ENCODE results near the gene EVC. TPM values are rescaled to one million over a fixed set of nuclear protein-coding genes. Genes with fewer than 3 reads are reported as not detected.
A peak's percentile ranks its signal among the peaks of the same experiment; 100 is the strongest.

The EVC gene
- total RNA-seq, 1 experiment from 2014 or later, result 29.0 TPM

GRCh38 chr4:5812506-5813229 lies 101.7 kb downstream of the EVC start:
- H3K4me1 Mint-ChIP-seq (ENCODE audit: insufficient read depth, unreplicated experiment), result no peaks in the 10 kb centered on the region
- BruUV-seq (replicated peaks), result no TSS peak
- H3K4me3 Mint-ChIP-seq (ENCODE audit: unreplicated experiment), result no peak overlapping the region
- DNase-seq (ENCODE audit: unreplicated experiment), result peak; percentile 83
- H3K27ac Mint-ChIP-seq (ENCODE audit: low read depth, unreplicated experiment), result no peak overlapping the region
- H3K27me3 Mint-ChIP-seq (ENCODE audit: insufficient read depth, unreplicated experiment), result no peaks in the 10 kb centered on the region
- peaks cover 59% of the 10 kb centered on the region for H3K36me3 Mint-ChIP-seq (ENCODE audit: insufficient read depth, unreplicated experiment)
- TF ChIP-seq CTCF (IDR thresholded peaks at IDR 0.05; ENCODE audit: unreplicated experiment), result peak; percentile 76
- intact Hi-C loops (cut with micrococcal nuclease), result loop anchor here (1.0 kb wide), 2 partner anchors 412 to 762 kb away; no protein-coding TSS in a partner anchor
- ChIA-PET CTCF (interaction anchor here (0.6 to 2.4 kb wide), 21 partner anchors 9 to 1248 kb away, joined by 3 to 24 read pairs (median 4); no protein-coding TSS in a partner anchor), POLR2A (interaction anchor here (0.7 kb wide), 1 partner anchor 8 kb away, joined by 3 read pairs; no protein-coding TSS in a partner anchor)
- no peaks in the 10 kb centered on the region for H3K9me3 Mint-ChIP-seq (ENCODE audit: unreplicated experiment)

GRCh38 chr4:5813882-5814255 lies 102.9 kb downstream of the EVC start:
- intact Hi-C loops (cut with micrococcal nuclease), result loop anchor here (1.0 kb wide), 2 partner anchors 414 to 764 kb away; no protein-coding TSS in a partner anchor
- no peak overlapping the region for H3K4me3 Mint-ChIP-seq (ENCODE audit: unreplicated experiment)
- no peak overlapping the region for H3K27ac Mint-ChIP-seq (ENCODE audit: low read depth, unreplicated experiment)
- TF ChIP-seq CTCF (IDR thresholded peaks at IDR 0.05; ENCODE audit: unreplicated experiment), result no peak
- no peak for DNase-seq (ENCODE audit: unreplicated experiment)
- no peaks in the 10 kb centered on the region for H3K9me3 Mint-ChIP-seq (ENCODE audit: unreplicated experiment)
- H3K4me1 Mint-ChIP-seq (ENCODE audit: insufficient read depth, unreplicated experiment), result no peaks in the 10 kb centered on the region
- H3K36me3 Mint-ChIP-seq (ENCODE audit: insufficient read depth, unreplicated experiment), result peaks cover 57% of the 10 kb centered on the region
- POLR2A ChIA-PET, result no interaction called here
- CTCF ChIA-PET, result interaction anchor here (0.6 to 2.4 kb wide), 14 partner anchors 9 to 819 kb away, joined by 3 to 24 read pairs (median 4); no protein-coding TSS in a partner anchor
- BruUV-seq (replicated peaks), result no TSS peak
- no peaks in the 10 kb centered on the region for H3K27me3 Mint-ChIP-seq (ENCODE audit: insufficient read depth, unreplicated experiment)

GRCh38 chr4:5814421-5814820 lies 103.4 kb downstream of the EVC start:
- Mint-ChIP-seq H3K9me3 (ENCODE audit: unreplicated experiment) (no peaks in the 10 kb centered on the region), H3K4me3 (ENCODE audit: unreplicated experiment) (no peak overlapping the region), H3K36me3 (ENCODE audit: insufficient read depth, unreplicated experiment) (peaks cover 52% of the 10 kb centered on the region), H3K27me3 (ENCODE audit: insufficient read depth, unreplicated experiment) (no peaks in the 10 kb centered on the region), H3K27ac (ENCODE audit: low read depth, unreplicated experiment) (peak overlapping the region; percentile 69), H3K4me1 (ENCODE audit: insufficient read depth, unreplicated experiment) (no peaks in the 10 kb centered on the region)
- ChIA-PET POLR2A (no interaction called here), CTCF (interaction anchor here (1.0 to 1.3 kb wide), 2 partner anchors 180 to 820 kb away, joined by 3 read pairs; no protein-coding TSS in a partner anchor)
- intact Hi-C loops (cut with micrococcal nuclease), result no loop called here
- TF ChIP-seq CTCF (IDR thresholded peaks at IDR 0.05; ENCODE audit: unreplicated experiment), result no peak
- no peak for DNase-seq (ENCODE audit: unreplicated experiment)
- BruUV-seq (replicated peaks), result no TSS peak

GRCh38 chr4:5815641-5816040 lies 104.6 kb downstream of the EVC start:
- Mint-ChIP-seq H3K9me3 (ENCODE audit: unreplicated experiment) (no peaks in the 10 kb centered on the region), H3K27ac (ENCODE audit: low read depth, unreplicated experiment) (no peak overlapping the region), H3K36me3 (ENCODE audit: insufficient read depth, unreplicated experiment) (peaks cover 54% of the 10 kb centered on the region), H3K27me3 (ENCODE audit: insufficient read depth, unreplicated experiment) (no peaks in the 10 kb centered on the region), H3K4me3 (ENCODE audit: unreplicated experiment) (no peak overlapping the region), H3K4me1 (ENCODE audit: insufficient read depth, unreplicated experiment) (no peaks in the 10 kb centered on the region)
- BruUV-seq (replicated peaks), result no TSS peak
- intact Hi-C loops (cut with micrococcal nuclease), result no loop called here
- no peak for DNase-seq (ENCODE audit: unreplicated experiment)
- CTCF ChIA-PET, result interaction anchor here (0.5 kb wide), 1 partner anchor 415 kb away, joined by 3 read pairs; no protein-coding TSS in a partner anchor
- POLR2A ChIA-PET, result no interaction called here
- TF ChIP-seq CTCF (IDR thresholded peaks at IDR 0.05; ENCODE audit: unreplicated experiment), result no peak
